Stimulated activated CD4-positive, alpha-beta T cell treated with anti-CD3 and anti-CD28 coated beads, Interleukin-15, amount 100 ng/mL, for 24 hours (primary cell): ENCODE data around the gene DNAJC9.

Source experiments
- DNase-seq: peaks from one replicate; pipeline ENCODE4 v3.0.0-alpha.2; 2020

Gene DNAJC9

GRCh38 chr10:73238990-73239566, 8.0 kb downstream of the DNAJC9 start:
- no peak for DNase-seq

GRCh38 chr10:73234695-73235094, 12.4 kb downstream of the DNAJC9 start:
- no peak for DNase-seq

GRCh38 chr10:73233883-73234282, 13.2 kb downstream of the DNAJC9 start:
- no peak for DNase-seq

GRCh38 chr10:73232887-73233286, 14.2 kb downstream of the DNAJC9 start:
- no peak for DNase-seq

- no peak for DNase-seq
Measured at GRCh38 chr10:73229567-73229966, 17.5 kb downstream of the DNAJC9 start.

GRCh38 chr10:73228247-73228646, 18.8 kb downstream of the DNAJC9 start:
- no peak for DNase-seq

GRCh38 chr10:73226663-73227062, 20.4 kb downstream of the DNAJC9 start:
- DNase-seq = no peak

GRCh38 chr10:73225518-73225917, 21.5 kb downstream of the DNAJC9 start:
- no peak for DNase-seq

- no peak for DNase-seq
Measured at GRCh38 chr10:73220989-73221388, 26.1 kb downstream of the DNAJC9 start.

- no peak for DNase-seq
Measured at GRCh38 chr10:73219384-73219783, 27.7 kb downstream of the DNAJC9 start.

- no peak for DNase-seq
Measured at GRCh38 chr10:73218431-73219191, 28.4 kb downstream of the DNAJC9 start.

GRCh38 chr10:73217628-73218027, 29.4 kb downstream of the DNAJC9 start:
- no peak for DNase-seq

- no peak for DNase-seq
Measured at GRCh38 chr10:73215749-73216148, 31.3 kb downstream of the DNAJC9 start.

GRCh38 chr10:73211106-73211811, 35.8 kb downstream of the DNAJC9 start:
- no peak for DNase-seq

- DNase-seq = no peak
Measured at GRCh38 chr10:73210395-73211105, 36.5 kb downstream of the DNAJC9 start.

GRCh38 chr10:73209705-73210104, 37.4 kb downstream of the DNAJC9 start:
- no peak for DNase-seq

GRCh38 chr10:73207883-73208282, 39.2 kb downstream of the DNAJC9 start:
- no peak for DNase-seq

- no peak for DNase-seq
Measured at GRCh38 chr10:73206385-73206784, 40.7 kb downstream of the DNAJC9 start.

- no peak for DNase-seq
Measured at GRCh38 chr10:73205890-73206289, 41.2 kb downstream of the DNAJC9 start.

- DNase-seq = no peak
Measured at GRCh38 chr10:73205081-73205480, 42.0 kb downstream of the DNAJC9 start.
